HG02678 (cell line): ENCODE results near the gene TRMT61A.

Experiments
- ATAC-seq: cut with Tn5 transposase; IDR thresholded peaks from one replicate; pipeline ENCODE4 v1.9.1; 2021; ENCODE audit warnings: mild to moderate bottlenecking, moderate library complexity; ENCODE audit not compliant: unreplicated experiment

TRMT61A gene

GRCh38 chr14:103533999-103534575 lies 5.1 kb downstream of the TRMT61A start:
- ATAC-seq: no peak

- ATAC-seq: no peak
Measured at GRCh38 chr14:103534576-103535061, 5.6 kb downstream of the TRMT61A start.

DNA sequence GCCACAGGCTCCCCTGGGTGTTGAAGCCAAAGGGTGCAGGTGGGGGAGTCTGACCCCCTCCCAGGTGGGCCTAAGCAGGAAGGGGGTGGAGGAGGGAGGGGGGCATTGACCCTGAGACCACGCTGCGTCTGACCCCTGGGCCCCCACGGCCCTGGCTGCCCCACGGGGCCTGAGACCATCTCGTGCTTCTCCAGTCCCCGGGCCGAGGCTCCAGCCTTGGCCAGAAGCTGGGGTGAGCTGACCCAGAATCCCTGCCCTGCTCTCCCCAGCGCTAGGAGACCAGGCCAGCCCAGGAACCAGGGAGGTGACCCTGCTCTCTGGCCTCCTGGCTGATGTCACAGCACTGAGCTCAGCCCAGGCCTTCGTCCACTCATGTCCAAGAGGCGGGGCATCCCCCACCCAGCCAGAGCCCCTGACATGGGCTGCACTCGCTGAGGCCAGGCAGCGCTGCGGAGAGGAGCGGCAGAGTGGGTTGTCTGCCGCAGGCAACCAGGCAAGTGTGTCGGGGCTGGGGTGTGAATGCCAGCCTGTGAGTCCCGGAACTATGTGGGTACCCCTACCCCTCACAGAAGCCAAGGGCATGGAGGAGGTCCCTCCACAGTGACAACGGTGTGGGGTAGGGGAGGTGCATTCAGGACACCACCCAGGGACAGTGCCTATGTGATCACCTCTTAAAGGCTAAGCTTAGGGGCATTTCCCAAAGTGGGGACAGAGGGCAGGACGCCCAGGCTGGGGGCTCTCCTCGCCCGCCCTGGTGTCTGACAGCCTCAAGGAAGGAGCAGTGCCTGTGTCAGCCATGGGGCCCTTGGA lies 6.3 kb downstream of the TRMT61A start:
- ATAC-seq: no peak

DNA sequence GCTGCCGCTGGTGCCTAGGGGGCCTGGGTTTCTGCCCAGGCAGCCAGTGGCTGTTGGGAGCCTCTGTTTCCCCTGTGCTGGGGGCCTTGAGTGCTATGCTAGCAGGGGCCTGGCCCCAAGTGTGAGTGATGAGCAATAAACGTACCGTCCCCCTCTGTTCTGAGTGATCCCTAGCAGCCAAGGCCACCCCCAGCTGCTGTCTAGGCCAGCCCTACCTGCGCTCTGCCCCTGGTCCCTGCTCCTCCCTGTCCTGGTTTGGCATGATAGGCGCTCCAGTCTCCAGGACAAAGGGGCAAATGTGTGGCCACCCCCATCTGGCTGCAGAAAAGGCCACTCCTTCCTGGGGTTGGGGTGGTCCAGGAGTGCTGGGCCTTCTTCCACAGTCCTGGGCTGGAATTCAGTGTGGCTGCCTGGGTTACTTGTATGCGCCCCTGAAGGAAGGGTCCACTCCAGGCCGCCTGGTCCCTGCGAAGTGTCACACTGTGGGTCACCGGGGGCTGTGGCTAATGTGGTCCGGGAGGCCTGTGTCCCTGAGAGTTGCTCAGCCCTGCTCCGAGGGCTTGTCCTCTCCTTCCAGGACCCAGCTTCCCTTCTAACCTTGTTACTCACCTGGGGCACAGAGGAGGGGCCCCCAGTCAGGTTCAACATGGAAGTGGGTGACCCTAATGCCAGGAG lies 7.0 kb downstream of the TRMT61A start:
- no peak for ATAC-seq

DNA sequence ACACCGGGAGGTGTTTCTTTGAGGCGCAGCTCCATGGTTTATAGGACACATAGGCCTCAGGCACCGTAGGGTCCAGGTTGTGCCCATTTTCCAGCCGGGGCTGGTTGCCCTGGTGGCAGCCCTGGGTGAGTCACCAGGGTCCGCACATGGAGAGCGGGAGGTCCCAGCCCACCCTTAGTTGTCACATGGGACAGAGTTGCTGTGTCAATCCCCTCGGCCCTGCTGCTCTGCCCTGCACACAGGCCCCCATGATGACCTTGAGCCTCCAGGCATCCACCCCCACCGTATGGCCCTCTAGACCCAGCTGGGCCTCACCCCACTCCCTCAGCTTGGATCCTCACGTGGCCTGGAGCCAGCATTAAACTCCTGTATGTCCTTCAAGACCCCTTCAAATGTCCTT lies 7.7 kb downstream of the TRMT61A start:
- ATAC-seq: no peak

GRCh38 chr14:103537175-103537990 lies 8.4 kb downstream of the TRMT61A start:
- ATAC-seq: no peak

- ATAC-seq: no peak
Measured at GRCh38 chr14:103538291-103539055, 9.5 kb downstream of the TRMT61A start.

GRCh38 chr14:103539056-103539825 lies 10.2 kb downstream of the TRMT61A start:
- no peak for ATAC-seq

- no peak for ATAC-seq
Measured at GRCh38 chr14:103540821-103541708, 12.1 kb downstream of the TRMT61A start.

GRCh38 chr14:103541709-103542604 lies 13.0 kb downstream of the TRMT61A start:
- ATAC-seq: no peak

GRCh38 chr14:103542605-103543088 lies 13.7 kb downstream of the TRMT61A start:
- no peak for ATAC-seq

DNA sequence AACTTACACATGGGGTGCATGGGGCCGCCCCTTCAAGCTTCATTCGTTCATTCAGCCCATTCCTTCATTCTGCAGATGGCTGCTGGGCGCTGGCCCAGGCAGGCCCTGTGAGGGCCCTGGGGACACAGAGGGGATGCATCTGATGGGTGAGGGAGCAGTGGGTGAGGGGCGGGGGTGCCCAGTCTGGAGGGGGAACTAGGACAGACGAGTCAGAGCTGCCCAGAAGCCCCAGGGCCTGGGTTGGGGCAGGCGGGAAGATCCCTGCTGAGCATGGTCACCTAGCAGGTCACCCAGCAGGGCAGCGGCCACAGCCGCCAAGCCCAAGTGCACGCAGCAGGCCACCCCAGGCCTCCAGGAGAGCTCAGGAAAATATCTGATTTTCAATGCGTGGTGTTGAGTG lies 14.1 kb downstream of the TRMT61A start:
- no peak for ATAC-seq

- no peak for ATAC-seq
Measured at GRCh38 chr14:103543721-103544387, 14.9 kb downstream of the TRMT61A start.

- ATAC-seq: no peak
Measured at GRCh38 chr14:103544388-103545218, 15.6 kb downstream of the TRMT61A start.

DNA sequence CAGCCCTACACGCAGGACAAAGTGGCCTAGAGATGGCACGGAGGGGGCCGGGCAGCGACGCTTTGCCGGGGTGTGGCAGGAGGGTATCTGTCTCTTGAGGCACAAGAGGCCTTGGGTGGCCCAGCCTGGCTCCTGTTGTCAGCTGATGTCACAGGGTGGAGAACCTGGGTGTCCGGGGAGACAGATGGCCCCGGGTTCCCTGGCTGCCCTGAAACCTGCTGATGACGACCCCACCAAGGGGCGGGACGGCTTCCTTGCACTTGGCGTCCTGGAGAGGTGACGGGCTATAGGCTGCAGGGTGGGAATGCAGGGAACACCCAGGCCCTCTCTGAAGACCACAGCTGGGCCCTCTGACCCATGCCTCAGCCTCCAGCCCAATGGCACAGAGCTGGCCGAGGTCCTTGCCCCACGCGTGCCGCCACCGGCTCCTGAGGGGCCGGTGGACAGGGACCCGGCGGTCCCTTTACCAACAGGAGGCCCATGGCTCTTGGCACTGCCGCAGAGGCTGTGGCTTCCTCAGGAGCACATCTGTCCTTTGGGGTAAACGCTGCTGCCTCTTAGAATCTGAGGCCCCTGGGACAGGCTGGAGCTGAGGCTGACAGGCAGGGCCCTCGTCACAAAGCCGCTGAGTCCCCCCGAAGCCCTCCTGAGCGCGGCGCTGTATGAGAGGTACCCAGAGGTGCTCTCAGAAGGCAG lies 16.4 kb downstream of the TRMT61A start:
- ATAC-seq: no peak
